Posterior vena cava (tissue), 2 donors: ENCODE data around the gene TBC1D22A. TPM values are rescaled to one million over a fixed set of nuclear protein-coding genes. Genes with fewer than 3 reads are reported as not detected.

Experiments
- DNase-seq: peaks from one replicate; pipeline ENCODE4 v3.0.0-alpha.2; 2020; ENCODE audit warnings: low spot score
- intact Hi-C, 2 donors: fragments of 100-400 bp; cut with DNase I; formaldehyde crosslinking; loops; one replicate each; pipeline versions ENCODE4 v1.14.1 to v1.14.2; 2022 to 2023
- total RNA-seq, 2 donors: library from RNA; stranded (reverse); fragmentation: NEBNext Ultra II Directional; extraction: Animal tissue kit (Norgen Biotek cat#: 25700); gene quantifications; one replicate each; pipeline ENCODE4 v1.2.1, GENCODE V29; 2021
- donor health status: DM: yes; HTN: yes; CAD: no.
- donor health status: DM: yes; HTN: yes; CAD: no.

The TBC1D22A gene
- total RNA-seq, 2 donors from 2014 or later: 19.3 to 21.7 TPM

GRCh38 chr22:46861468-46862367 lies 99.3 kb downstream of the TBC1D22A start:
- no peak for DNase-seq
- intact Hi-C loops: no loop called here

GRCh38 chr22:46862418-46863324 lies 100.2 kb downstream of the TBC1D22A start:
- DNase-seq: no peak
- intact Hi-C loops: no loop called here

DNA sequence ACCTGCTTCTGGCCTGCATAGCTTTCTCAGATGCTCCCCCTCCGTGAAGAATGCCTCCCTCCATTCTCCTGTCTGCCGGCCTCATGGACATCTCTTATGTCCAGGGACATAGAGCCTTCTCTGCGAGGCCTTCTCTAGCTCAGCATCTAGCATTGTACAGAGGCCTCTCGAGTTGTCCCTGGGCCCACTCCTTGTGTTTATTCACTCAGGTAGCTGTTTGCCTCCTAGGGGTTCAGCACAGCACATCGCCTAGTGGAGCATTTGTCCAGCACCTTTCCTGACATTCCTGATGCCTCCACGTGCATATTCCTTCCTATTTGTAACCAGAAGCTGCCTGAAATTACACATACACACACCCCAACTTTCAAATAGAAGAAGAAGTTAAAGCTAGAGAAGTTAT lies 101.3 kb downstream of the TBC1D22A start:
- intact Hi-C loops: no loop called here
- no peak for DNase-seq

- no peak for DNase-seq
Measured at GRCh38 chr22:46864314-46865051, 102.0 kb downstream of the TBC1D22A start.

DNA sequence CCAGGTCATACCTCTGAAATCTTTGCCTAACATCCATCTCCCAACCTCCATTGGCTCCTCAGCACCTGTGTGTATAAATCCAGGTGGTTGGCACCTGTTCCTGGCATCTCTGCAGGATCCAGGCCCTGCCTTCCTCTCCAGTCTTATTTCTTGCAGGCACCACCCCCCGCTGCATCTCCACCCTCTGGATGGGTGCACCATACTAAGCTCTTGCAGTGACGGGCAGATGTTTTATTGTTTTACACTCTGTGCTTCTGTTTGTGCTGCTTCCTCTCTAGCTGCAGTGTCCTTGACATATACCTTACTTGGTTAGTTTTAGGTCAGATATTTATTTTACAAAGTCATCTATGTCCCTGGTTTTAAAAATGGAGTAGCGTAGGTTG lies 102.6 kb downstream of the TBC1D22A start:
- no peak for DNase-seq
- intact Hi-C loops: no loop called here

More at GRCh38 chr22:46864314-46865051, 102.0 kb downstream of the TBC1D22A start:
- intact Hi-C loops: no loop called here

DNA sequence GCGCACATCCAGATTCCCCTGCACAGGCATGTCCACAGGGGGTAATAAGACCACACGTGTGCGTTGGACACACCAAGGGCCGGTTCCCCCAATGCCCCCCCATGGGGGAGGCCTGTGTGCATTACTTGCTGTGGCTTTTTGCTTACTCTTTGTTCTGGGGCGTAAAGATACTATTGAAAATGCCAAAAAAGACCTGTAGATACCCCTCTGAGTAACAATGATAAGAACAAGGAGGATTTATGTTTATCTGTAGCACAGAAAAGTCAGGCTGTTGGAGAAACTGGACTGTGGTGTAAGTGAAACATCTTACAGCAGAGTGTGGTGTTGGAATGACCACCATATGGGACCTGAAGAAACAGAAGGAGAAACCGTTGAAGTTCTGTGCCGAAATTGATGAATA lies 103.2 kb downstream of the TBC1D22A start:
- intact Hi-C loops: no loop called here
- DNase-seq: no peak

- intact Hi-C loops: no loop called here
- no peak for DNase-seq
Measured at GRCh38 chr22:46866591-46866990, 104.1 kb downstream of the TBC1D22A start.

GRCh38 chr22:46867106-46867505 lies 104.7 kb downstream of the TBC1D22A start:
- no peak for DNase-seq
- intact Hi-C loops: no loop called here

GRCh38 chr22:46869329-46869728 lies 106.9 kb downstream of the TBC1D22A start:
- intact Hi-C loops: no loop called here
- no peak for DNase-seq

- intact Hi-C loops: no loop called here
- DNase-seq: no peak
Measured at GRCh38 chr22:46869831-46870441, 107.5 kb downstream of the TBC1D22A start.

DNA sequence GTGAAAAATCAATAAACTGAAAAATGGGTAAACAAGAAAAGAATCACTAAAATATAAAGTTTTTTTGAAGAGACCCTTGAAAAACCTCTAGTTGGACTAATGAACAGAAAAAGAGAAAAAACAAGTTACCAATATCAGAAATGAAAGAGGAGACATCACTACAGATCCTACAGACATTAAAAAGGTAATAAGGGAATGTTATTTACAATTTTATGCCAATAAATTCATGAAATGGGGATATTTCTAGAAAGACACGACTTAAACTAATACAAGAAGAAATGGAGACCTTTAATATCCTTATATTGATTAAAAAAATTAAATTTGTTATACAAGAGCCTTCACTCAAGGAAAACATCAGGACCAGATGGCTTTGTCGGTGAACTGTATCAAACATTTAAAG lies 109.4 kb downstream of the TBC1D22A start:
- intact Hi-C loops: no loop called here
- DNase-seq: no peak

GRCh38 chr22:46875089-46875488 lies 112.6 kb downstream of the TBC1D22A start:
- intact Hi-C loops: no loop called here
- DNase-seq: no peak

DNA sequence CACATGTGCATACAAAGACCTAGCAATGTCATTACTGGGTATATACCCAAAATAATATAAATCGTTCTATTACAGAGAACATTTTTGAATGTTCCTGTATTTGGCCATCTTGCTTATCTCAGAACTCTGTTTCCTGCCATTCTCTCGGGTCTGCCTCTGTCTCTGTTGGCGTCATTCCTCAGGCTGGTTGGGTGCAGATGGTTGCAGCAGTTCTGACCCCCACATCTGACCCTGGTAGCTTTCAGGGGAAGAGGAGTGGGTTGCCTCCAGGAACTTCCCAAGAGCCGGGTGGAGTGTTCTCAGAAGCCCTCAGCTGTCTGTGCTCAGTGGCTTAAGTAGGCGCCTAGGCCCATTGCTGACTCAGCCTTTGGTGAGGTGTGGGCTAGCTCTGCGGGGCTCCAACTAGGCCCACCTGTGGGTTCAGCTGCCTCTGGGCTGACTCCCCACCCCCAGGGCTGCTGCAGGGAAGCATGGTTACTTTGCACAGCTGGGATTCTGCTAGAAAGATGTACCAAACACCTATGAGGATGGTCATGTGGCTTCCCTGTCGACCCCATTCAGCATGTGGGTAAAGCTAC lies 114.0 kb downstream of the TBC1D22A start:
- intact Hi-C loops: no loop called here
- no peak for DNase-seq

DNA sequence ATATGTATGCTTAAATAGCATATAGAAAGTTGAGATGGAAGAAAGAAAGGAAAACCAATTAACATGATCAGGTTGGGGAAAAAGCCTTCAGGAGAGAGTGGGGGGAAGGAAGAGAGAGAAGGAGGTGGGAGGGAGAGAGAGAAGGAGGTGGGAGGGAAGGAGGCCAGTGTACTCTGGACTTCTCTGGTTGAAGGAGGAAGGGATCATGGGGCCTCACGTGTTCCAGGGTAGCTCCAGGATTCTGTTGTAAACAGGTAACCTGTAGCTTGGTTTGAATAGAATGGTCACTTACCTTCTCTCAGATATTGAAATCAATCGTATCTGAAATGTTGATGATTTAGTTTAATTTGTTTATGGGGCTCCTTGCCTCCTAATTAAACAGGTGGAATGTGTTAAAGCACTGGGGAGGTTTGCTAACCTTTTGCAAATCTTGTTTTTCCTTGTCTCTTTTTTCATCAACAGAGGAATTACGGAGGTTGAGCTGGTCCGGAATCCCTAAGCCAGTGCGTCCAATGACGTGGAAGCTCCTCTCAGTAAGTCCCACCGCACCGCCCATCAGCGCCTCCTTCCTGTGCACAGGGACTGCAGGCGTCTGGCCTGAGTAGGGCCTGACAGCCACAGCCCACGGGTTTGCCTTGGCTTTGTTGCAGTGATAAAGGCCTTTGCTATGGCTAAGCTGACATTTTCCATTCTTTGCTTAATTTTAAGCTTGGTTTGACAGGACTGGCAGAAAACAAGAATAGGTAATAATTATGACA lies 115.9 kb downstream of the TBC1D22A start:
- intact Hi-C loops: no loop called here
- no peak for DNase-seq

DNA sequence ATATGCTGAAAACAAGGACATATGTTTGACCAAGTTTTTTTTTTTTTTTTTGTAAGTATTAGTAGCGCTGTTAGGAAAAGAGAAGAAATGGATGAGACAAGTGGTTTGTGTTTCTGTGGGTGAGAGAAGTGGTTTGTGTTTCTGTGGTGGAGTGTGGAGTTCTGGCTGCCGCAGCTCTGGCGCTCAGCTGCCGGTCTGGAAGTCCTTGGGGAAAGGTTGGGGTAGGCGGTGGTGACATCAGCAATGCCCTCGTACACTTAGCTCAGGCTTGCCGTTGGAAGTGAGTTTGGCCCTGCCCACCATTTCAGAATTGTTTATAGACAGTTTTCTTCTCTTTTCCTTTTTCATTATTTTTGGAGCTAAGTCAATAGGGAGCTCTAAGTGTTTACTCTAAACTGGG lies 116.6 kb downstream of the TBC1D22A start:
- DNase-seq: no peak
- intact Hi-C loops: no loop called here

DNA sequence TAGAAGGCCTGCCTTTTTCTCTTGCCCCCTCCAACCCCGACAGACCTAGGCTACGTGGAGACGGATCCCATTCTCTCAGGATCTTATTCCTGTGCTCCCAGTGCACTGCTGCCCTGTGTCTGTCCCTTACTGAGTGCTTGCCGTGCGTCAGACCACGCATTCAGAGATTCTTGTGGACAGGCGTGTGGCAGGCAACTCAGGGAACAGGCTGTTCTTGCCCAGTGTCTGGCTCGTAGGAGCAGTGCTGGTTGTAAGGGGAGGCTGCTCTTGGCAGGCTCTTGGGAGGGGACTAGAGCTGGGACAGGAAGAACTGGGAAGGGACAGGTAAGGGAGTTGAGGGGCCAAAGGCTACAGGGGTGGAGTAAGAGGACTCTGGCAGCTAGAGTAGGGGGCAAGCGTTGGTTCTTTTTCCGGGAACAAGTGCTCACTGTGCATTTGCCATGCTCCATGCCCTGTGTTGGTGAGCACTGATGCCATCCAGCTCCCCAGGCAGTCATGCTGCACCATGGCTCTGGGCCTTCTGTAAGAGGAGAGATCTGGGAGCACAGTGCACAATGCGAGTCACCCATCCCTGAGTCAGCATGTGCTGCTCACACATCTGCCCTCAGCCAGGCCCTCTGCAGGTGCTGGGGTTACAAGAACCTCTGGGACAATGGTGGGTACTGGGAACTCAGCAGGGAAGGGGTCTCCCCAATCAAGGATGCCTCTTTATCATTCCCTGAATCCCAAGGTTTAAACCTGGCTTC lies 119.1 kb downstream of the TBC1D22A start:
- intact Hi-C loops: no loop called here
- no peak for DNase-seq

DNA sequence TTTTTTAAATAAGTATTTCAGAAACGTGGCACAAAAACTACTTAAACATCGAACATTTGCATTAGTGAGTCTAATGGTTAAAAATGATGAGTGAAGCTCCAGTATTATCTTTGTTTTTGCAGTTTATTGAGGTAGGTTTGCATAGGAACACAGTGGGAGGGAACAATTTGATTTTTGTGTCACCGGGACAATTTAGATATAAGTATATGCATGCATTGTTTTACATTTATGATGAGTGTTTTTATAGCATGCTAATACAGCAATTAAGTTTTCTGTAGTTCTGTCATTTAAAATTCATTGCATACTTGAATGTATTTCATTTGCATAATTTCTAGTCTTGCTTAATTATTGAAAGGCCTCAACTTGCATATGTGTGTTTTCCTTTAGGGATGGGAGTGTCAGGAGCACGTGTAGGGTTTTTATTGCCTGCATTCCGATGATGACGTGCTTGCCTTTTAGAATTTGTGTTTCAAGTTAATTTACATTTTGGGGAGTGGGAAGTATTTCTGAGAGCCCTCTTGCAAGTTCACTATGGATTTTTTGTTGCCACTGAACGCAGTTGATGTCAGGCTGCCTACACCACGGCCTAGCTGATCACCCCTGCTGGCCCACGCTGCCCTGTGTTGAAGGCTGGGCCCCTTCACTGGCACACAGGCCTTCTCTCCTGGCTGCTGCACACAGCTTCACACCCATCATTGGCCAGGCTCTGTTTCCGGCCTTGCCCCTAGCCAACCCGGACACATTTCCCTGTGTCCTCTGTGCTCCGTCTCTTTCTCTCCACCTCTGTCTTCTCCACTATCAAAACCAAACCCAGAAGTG lies 120.9 kb downstream of the TBC1D22A start:
- DNase-seq: no peak
- intact Hi-C loops: no loop called here
